Measurements from ENCODE around the gene DST. TPM values are rescaled to one million over a fixed set of nuclear protein-coding genes. Genes with fewer than 3 reads are reported as not detected.

The DST gene
- total RNA-seq, 2 experiments from 2014 or later = 1.3 to 1.7 TPM

GRCh38 chr6:56486681-56487080 lies 156.0 kb downstream of the DST start:
- no peak overlapping the region for H3K27ac Mint-ChIP-seq
- ATAC-seq (no peak), DNase-seq (no peak)
- ChIA-PET POLR2A (no interaction called here), CTCF (no interaction called here)
- H3K9me3 Mint-ChIP-seq = no peaks in the 10 kb centered on the region
- TF ChIP-seq CTCF (IDR thresholded peaks at IDR 0.05) = no peak
- intact Hi-C loops (cut with micrococcal nuclease) = no loop called here
- H3K4me1 Mint-ChIP-seq (ENCODE audit: low read depth) = no peaks in the 10 kb centered on the region
- H3K36me3 Mint-ChIP-seq (ENCODE audit: low read depth) = no peaks in the 10 kb centered on the region
- no peak overlapping the region for H3K4me3 Mint-ChIP-seq
- H3K27me3 Mint-ChIP-seq = no peaks in the 10 kb centered on the region

DNA sequence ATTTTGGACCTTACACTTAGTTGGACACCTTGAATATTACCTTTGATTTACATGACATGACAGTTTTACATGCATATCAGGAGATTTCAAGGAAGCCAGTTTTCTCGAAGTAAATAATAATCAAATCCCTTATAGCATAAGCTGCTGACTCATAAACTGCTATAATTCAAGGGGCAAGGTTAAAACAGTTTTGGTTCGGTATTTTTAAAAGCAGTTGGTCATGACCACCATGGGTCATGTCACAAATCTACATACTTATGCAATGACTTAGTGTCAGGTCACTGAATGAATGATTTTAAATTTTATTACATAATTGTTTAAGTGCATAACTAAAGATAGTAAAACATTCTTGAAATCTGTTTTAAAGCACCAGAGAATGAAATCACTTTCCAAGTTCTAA lies 158.0 kb downstream of the DST start:
- Mint-ChIP-seq H3K4me3 (no peak overlapping the region), H3K4me1 (ENCODE audit: low read depth) (no peaks in the 10 kb centered on the region), H3K9me3 (no peaks in the 10 kb centered on the region), H3K27me3 (no peaks in the 10 kb centered on the region), H3K36me3 (ENCODE audit: low read depth) (no peaks in the 10 kb centered on the region), H3K27ac (no peak overlapping the region)
- intact Hi-C loops (cut with micrococcal nuclease) = no loop called here
- ATAC-seq (no peak), DNase-seq (no peak)
- CTCF ChIA-PET = no interaction called here
- no peak for TF ChIP-seq CTCF (IDR thresholded peaks at IDR 0.05)
- POLR2A ChIA-PET = no interaction called here

DNA sequence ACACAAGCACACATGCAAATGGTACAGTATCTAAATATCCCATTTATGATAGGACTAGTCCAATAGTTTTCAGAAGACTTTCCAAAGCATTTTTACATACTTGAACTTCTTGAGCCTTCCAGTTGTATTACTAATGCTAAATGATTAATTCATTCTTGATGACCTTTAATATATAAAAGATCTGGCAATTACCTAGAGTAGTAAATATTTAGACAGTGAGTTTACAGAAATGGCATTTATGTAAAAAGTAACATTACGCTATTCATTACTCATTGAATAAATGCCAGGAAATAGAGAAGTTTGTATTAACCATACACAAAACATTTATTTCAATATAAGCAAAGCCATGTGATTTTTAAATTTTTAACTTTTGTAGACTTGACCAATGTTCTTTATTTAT lies 158.8 kb downstream of the DST start:
- DNase-seq (no peak), ATAC-seq (no peak)
- Mint-ChIP-seq H3K27ac (no peak overlapping the region), H3K27me3 (no peaks in the 10 kb centered on the region), H3K4me3 (no peak overlapping the region), H3K9me3 (peaks cover 5% of the 10 kb centered on the region), H3K36me3 (ENCODE audit: low read depth) (no peaks in the 10 kb centered on the region), H3K4me1 (ENCODE audit: low read depth) (no peaks in the 10 kb centered on the region)
- intact Hi-C loops (cut with micrococcal nuclease) = no loop called here
- CTCF ChIA-PET = no interaction called here
- POLR2A ChIA-PET = no interaction called here
- TF ChIP-seq CTCF (IDR thresholded peaks at IDR 0.05) = no peak

DNA sequence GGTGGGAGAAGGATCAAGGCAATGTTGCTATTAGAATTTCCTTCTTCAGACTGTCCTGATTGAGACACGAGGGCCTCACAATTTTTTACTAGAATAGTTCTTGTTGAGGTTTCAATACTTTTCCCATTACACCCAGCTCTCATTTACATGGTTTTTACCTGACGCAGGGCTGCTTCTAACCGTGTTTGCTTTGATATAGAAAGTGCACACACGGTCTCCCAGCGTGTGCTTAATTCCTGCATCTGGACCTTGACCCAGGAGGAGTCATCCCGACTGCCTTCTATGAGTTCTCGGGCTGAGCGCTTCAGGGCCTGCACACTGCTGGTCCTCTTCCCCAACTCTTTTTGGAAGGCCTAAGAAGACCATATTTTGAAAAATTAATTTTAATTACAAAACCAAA lies 160.2 kb downstream of the DST start:
- no peaks in the 10 kb centered on the region for H3K36me3 Mint-ChIP-seq (ENCODE audit: low read depth)
- ATAC-seq = no peak
- POLR2A ChIA-PET = no interaction called here
- H3K4me1 Mint-ChIP-seq (ENCODE audit: low read depth) = no peaks in the 10 kb centered on the region
- CTCF ChIA-PET = no interaction called here
- TF ChIP-seq CTCF (IDR thresholded peaks at IDR 0.05) = no peak
- no peak overlapping the region for H3K27ac Mint-ChIP-seq
- no peak overlapping the region for H3K4me3 Mint-ChIP-seq
- DNase-seq = no peak
- intact Hi-C loops (cut with micrococcal nuclease) = no loop called here
- peaks cover 7% of the 10 kb centered on the region for H3K9me3 Mint-ChIP-seq
- H3K27me3 Mint-ChIP-seq = no peaks in the 10 kb centered on the region

DNA sequence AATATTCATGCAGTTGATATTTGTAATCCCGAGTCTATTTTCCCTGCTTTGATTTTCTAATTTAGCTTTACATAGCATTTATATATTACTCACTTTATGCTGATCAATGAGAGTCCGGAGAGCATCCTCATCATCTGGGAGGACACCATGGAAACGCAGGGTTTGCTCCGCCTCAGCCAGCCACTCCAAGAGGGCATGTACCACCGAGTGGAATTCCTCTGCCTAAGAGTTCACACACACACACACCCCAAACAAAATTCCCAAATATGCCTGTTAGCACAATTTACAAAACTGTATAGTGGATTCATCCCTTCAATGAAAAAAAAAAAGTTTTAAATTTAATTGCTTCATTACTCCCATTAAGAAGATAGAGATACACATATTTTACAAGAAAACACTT lies 160.7 kb downstream of the DST start:
- DNase-seq (no peak), ATAC-seq (no peak)
- no peaks in the 10 kb centered on the region for H3K4me1 Mint-ChIP-seq (ENCODE audit: low read depth)
- no peak for TF ChIP-seq CTCF (IDR thresholded peaks at IDR 0.05)
- intact Hi-C loops (cut with micrococcal nuclease) = no loop called here
- ChIA-PET CTCF (no interaction called here), POLR2A (no interaction called here)
- H3K36me3 Mint-ChIP-seq (ENCODE audit: low read depth) = no peaks in the 10 kb centered on the region
- H3K27me3 Mint-ChIP-seq = no peaks in the 10 kb centered on the region
- peaks cover 7% of the 10 kb centered on the region for H3K9me3 Mint-ChIP-seq
- no peak overlapping the region for H3K27ac Mint-ChIP-seq
- H3K4me3 Mint-ChIP-seq = no peak overlapping the region
